ENCODE results near the gene ADAMTS13. TPM values are rescaled to one million over a fixed set of nuclear protein-coding genes. Genes with fewer than 3 reads are reported as not detected.
A peak's percentile ranks its signal among the peaks of the same experiment; 100 is the strongest.

ADAMTS13 gene
- total RNA-seq, 2 experiments from 2014 or later, result 2.2 to 2.6 TPM

DNA sequence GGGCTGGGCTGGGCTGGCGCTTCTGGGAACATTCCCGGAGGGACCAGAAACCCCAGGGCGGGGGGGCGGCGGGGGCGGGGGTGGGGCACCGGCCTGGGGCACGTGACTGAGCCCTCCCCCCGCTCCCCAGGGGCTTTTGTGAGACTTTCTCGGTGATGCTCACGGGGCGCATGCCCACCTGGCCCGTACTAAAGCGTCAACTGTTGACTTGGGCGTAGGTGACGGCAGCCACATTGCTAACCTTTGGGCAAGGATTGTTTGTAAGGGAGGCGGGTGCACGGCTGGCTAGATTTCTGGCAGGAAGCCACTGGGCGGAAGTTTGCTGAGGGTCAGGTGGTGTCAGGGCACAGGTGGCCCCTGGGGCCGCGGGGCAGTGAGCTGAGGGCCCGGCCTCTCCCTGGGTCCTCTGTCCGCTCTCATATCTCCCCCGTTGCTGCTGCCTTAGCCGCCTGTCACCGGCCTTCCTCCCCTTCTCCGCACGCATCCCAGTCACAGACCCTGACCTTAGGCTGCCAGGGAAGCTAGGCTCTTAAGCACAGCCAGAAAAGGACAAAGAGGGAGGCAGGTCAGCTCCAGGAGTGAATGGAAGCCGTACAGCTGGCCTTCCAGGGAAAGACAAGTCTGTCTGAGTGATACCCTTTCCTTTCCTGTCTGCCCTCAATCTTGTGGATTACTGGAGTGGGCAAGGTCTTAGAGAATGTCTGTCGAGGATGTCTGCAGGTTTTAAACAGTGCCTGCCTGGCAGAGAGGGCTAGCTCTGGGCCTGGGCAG is 38.4 kb downstream of the ADAMTS13 start:
- H3K9me3 Mint-ChIP-seq, result no peaks in the 10 kb centered on the region
- Histone ChIP-seq H3K4me1 (ENCODE audit: insufficient read depth, low read length) (peaks cover 18% of the 10 kb centered on the region), H3K27me3 (ENCODE audit: control insufficient read depth in 1 of 2, insufficient read depth in 2 of 2, low read length in 2 of 2) (no peaks in the 10 kb centered on the region), H3K27ac (ENCODE audit: low read depth in 1 of 2, low read length in 2 of 2) (peak overlapping the region in 1 of 2 donors; percentile 82), H3K9me3 (ENCODE audit: control insufficient read depth in 1 of 2, insufficient read depth in 1 of 2, low read length in 2 of 2) (no peaks in the 10 kb centered on the region), H3K4me3 (ENCODE audit: low read length) (peak overlapping the region; percentile 69), H3K36me3 (ENCODE audit: insufficient read depth, low read length) (no peaks in the 10 kb centered on the region)
- H3K27me3 Mint-ChIP-seq, result no peaks in the 10 kb centered on the region
- intact Hi-C loops (cut with DNase I, micrococcal nuclease), result loop anchor here in 1 of 2 experiments (1.0 to 10.0 kb wide), 3 partner anchors 17 to 564 kb away; partner anchors contain the start of genes BRD3OS, STKLD1 and SURF4
- H3K36me3 Mint-ChIP-seq (ENCODE audit: low read depth), result peaks cover 4% of the 10 kb centered on the region
- ChIA-PET CTCF (interaction anchor here (0.9 to 1.5 kb wide), 3 partner anchors 24 to 313 kb away, joined by 3 to 4 read pairs (median 3); no protein-coding TSS in a partner anchor), POLR2A (interaction anchor here (0.9 to 2.4 kb wide), 3 partner anchors 43 to 430 kb away, joined by 3 to 11 read pairs (median 10); partner anchors contain the start of genes GTF3C5 and REXO4)
- DNase-seq, result peak in 10 of 14 experiments; percentile 15 to 83 (median 43)
- TF ChIP-seq, protein P1, sequence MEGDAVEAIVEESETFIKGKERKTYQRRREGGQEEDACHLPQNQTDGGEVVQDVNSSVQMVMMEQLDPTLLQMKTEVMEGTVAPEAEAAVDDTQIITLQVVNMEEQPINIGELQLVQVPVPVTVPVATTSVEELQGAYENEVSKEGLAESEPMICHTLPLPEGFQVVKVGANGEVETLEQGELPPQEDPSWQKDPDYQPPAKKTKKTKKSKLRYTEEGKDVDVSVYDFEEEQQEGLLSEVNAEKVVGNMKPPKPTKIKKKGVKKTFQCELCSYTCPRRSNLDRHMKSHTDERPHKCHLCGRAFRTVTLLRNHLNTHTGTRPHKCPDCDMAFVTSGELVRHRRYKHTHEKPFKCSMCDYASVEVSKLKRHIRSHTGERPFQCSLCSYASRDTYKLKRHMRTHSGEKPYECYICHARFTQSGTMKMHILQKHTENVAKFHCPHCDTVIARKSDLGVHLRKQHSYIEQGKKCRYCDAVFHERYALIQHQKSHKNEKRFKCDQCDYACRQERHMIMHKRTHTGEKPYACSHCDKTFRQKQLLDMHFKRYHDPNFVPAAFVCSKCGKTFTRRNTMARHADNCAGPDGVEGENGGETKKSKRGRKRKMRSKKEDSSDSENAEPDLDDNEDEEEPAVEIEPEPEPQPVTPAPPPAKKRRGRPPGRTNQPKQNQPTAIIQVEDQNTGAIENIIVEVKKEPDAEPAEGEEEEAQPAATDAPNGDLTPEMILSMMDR (IDR thresholded peaks at IDR 0.05), result no peak
- H3K4me1 Mint-ChIP-seq (ENCODE audit: low read depth), result peaks cover 23% of the 10 kb centered on the region
- peak overlapping the region; percentile 81 for H3K4me3 Mint-ChIP-seq
- ATAC-seq (ENCODE audit: poor library complexity), result peak; percentile 30
- H3K27ac Mint-ChIP-seq, result peak overlapping the region; percentile 97

DNA sequence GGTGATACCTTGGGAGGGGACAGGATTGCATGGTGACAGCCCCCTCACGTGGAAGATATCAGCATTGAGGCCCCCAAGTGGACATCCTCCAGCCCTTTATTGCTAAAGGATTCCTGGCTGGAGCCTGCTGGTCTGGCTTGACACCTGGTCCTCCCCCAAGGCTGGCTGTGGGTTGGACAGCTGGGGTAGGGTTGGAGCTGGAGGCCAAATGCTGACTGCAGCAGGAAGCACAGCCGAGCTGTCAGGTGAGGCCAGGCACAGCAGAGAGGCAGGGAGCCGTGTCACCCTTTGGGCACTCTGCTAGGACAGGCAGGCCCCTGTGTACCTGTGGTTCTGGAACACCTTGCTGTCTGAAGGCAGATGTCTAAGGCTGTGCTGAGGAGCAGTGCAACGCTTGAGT is 39.8 kb downstream of the ADAMTS13 start:
- ATAC-seq (ENCODE audit: poor library complexity) (no peak), DNase-seq (no peak)
- H3K36me3 ChIP-seq (ENCODE audit: insufficient read depth, low read length), result no peaks in the 10 kb centered on the region
- no peak overlapping the region for H3K4me3 ChIP-seq (ENCODE audit: low read length)
- CTCF ChIA-PET, result no interaction called here
- POLR2A ChIA-PET, result no interaction called here
- no peaks in the 10 kb centered on the region for H3K9me3 ChIP-seq (ENCODE audit: control insufficient read depth in 1 of 2, insufficient read depth in 1 of 2, low read length in 2 of 2)
- Mint-ChIP-seq H3K9me3 (no peaks in the 10 kb centered on the region), H3K36me3 (ENCODE audit: low read depth) (peaks cover 4% of the 10 kb centered on the region), H3K27ac (peak overlapping the region; percentile 97), H3K4me3 (no peak overlapping the region), H3K4me1 (ENCODE audit: low read depth) (peaks cover 23% of the 10 kb centered on the region), H3K27me3 (no peaks in the 10 kb centered on the region)
- no peak overlapping the region for H3K27ac ChIP-seq (ENCODE audit: low read depth in 1 of 2, low read length in 2 of 2)
- H3K27me3 ChIP-seq (ENCODE audit: control insufficient read depth in 1 of 2, insufficient read depth in 2 of 2, low read length in 2 of 2), result no peaks in the 10 kb centered on the region
- H3K4me1 ChIP-seq (ENCODE audit: insufficient read depth, low read length), result peaks cover 18% of the 10 kb centered on the region
- intact Hi-C loops (cut with DNase I, micrococcal nuclease), result loop anchor here in 1 of 2 experiments (5.0 to 10.0 kb wide), 2 partner anchors 85 to 563 kb away; partner anchors contain the start of genes BRD3OS, STKLD1 and SURF4
- TF ChIP-seq, protein P1 (IDR thresholded peaks at IDR 0.05), result no peak

DNA sequence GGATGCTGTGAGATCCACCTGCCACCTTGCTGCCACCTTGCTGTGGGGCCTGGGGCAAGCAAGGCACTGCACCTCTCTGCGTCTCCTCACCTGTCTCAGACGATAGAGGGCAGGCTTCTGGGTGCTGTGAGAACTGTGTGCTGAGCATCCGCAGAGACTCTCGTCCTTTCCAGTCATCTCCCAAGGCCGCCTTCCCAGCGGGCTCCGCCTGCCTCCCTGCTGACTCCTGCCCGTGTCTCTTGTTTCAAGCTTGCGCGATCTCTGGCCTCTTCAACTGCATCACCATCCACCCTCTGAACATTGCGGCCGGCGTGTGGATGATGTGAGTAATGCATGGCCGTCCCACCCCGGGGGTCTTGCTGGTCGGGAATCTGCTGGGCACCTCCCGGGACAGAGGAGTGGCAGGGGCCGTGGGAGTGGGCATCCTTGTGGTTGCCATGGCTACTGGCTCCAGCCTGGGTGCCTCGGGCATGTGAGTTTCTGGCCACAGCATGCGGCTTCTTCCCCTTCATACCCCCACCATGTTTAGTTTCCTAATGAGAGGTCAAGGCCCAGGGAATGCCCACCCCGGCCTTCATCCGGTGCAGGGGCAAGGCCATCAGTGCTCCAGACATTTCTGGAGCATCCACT is 41.2 kb downstream of the ADAMTS13 start:
- ATAC-seq (ENCODE audit: poor library complexity) (no peak), DNase-seq (peak in 3 of 14 experiments; percentile 24 to 54 (median 41))
- no peak overlapping the region for H3K27ac ChIP-seq (ENCODE audit: low read depth in 1 of 2, low read length in 2 of 2)
- H3K9me3 ChIP-seq (ENCODE audit: control insufficient read depth in 1 of 2, insufficient read depth in 1 of 2, low read length in 2 of 2), result no peaks in the 10 kb centered on the region
- H3K27me3 ChIP-seq (ENCODE audit: control insufficient read depth in 1 of 2, insufficient read depth in 2 of 2, low read length in 2 of 2), result no peaks in the 10 kb centered on the region
- peaks cover 18% of the 10 kb centered on the region for H3K4me1 ChIP-seq (ENCODE audit: insufficient read depth, low read length)
- no peak overlapping the region for H3K4me3 Mint-ChIP-seq
- ChIA-PET POLR2A (no interaction called here), CTCF (interaction anchor here (0.9 kb wide), 1 partner anchor 11 kb away, joined by 3 read pairs; no protein-coding TSS in a partner anchor)
- H3K4me3 ChIP-seq (ENCODE audit: low read length), result no peak overlapping the region
- peaks cover 4% of the 10 kb centered on the region for H3K36me3 Mint-ChIP-seq (ENCODE audit: low read depth)
- no peaks in the 10 kb centered on the region for H3K27me3 Mint-ChIP-seq
- intact Hi-C loops (cut with DNase I, micrococcal nuclease), result loop anchor here in 1 of 2 experiments (5.0 to 10.0 kb wide), 2 partner anchors 86 to 561 kb away; partner anchors contain the start of genes BRD3OS, STKLD1 and SURF4
- no peaks in the 10 kb centered on the region for H3K36me3 ChIP-seq (ENCODE audit: insufficient read depth, low read length)
- TF ChIP-seq, protein P1 (IDR thresholded peaks at IDR 0.05), result no peak
- H3K4me1 Mint-ChIP-seq (ENCODE audit: low read depth), result peaks cover 23% of the 10 kb centered on the region
- no peak overlapping the region for H3K27ac Mint-ChIP-seq
- no peaks in the 10 kb centered on the region for H3K9me3 Mint-ChIP-seq

Data from CD4-positive, alpha-beta T cell (primary cell).